IMR-90 (cell line): Measurements from ENCODE around the gene POLR1B. TPM values are rescaled to one million over a fixed set of nuclear protein-coding genes. Genes with fewer than 3 reads are reported as not detected.

Source experiments
- ATAC-seq: fragments of 200-7000 bp; cut with Tn5 transposase; 2 replicates; pipeline ENCODE4 v1.9.1; 2020; ENCODE audit warnings: low read depth, mild to moderate bottlenecking, moderate library complexity
- BruUV-seq: library from RNA; stranded (reverse); fragments of 400-500 nt; replicated peaks from 2 replicates; lab custom pipeline; 2021; lab: Mats Ljungman, UMichigan
- CTCF ChIA-PET: fragments of 300-600 bp; formaldehyde crosslinking; extraction: SDS; loops from one replicate; lab custom pipeline; 2021; ENCODE audit warnings: antibody characterized with exemption; lab: Yijun Ruan, JAX
- POLR2A ChIA-PET: fragments of 300-600 bp; sonication (Branson Sonifier 250); formaldehyde crosslinking; loops from one replicate; lab custom pipeline; 2022; ENCODE audit warnings: antibody characterized with exemption; ENCODE audit not compliant: unreplicated experiment; lab: Charles Lee
- DNase-seq: peaks from one replicate; pipeline ENCODE4 v3.0.0; 2013
- H2AFZ ChIP-seq: replicated peaks from 2 replicates; pipeline ENCODE3; 2013; ENCODE audit warnings: low read length, mild to moderate bottlenecking; ENCODE audit not compliant: poor library complexity
- H2AK5ac ChIP-seq: 2 replicates; pipeline ENCODE4 v1.6.1; 2013; ENCODE audit warnings: low read depth, low read length, inconsistent platforms
- H2AK9ac ChIP-seq: replicated peaks from 2 replicates; pipeline ENCODE3; 2013; ENCODE audit warnings: mild to moderate bottlenecking, low read depth, low read length, moderate library complexity; ENCODE audit not compliant: poor library complexity
- H2BK120ac ChIP-seq: 2 replicates; pipeline ENCODE4 v1.6.1; 2013; ENCODE audit warnings: low read depth, low read length, inconsistent platforms
- H2BK15ac ChIP-seq: 3 replicates; pipeline ENCODE4 v1.6.1; 2013; ENCODE audit warnings: low read depth, low read length, inconsistent platforms
- H2BK20ac ChIP-seq: 2 replicates; pipeline ENCODE4 v1.6.1; 2013; ENCODE audit warnings: low read depth, mild to moderate bottlenecking, inconsistent platforms, low read length, moderate library complexity
- H2BK5ac ChIP-seq: 2 replicates; pipeline ENCODE4 v1.6.1; 2013; ENCODE audit warnings: mild to moderate bottlenecking, low read depth, low read length, inconsistent platforms; ENCODE audit not compliant: poor library complexity, severe bottlenecking
- H3K14ac ChIP-seq: replicated peaks from 2 replicates; pipeline ENCODE4 v1.6.1; 2013; ENCODE audit warnings: low read depth, low read length, inconsistent platforms
- H3K18ac ChIP-seq: 2 replicates; pipeline ENCODE4 v1.6.1; 2013; ENCODE audit warnings: low read depth, low read length, control low read depth
- H3K23ac ChIP-seq: 2 replicates; pipeline ENCODE4 v1.6.1; 2013; ENCODE audit warnings: low read depth, low read length, inconsistent platforms
- H3K27ac ChIP-seq: 2 replicates; pipeline ENCODE4 v1.5.1; 2013; ENCODE audit warnings: mild to moderate bottlenecking, control low read depth, low read length; ENCODE audit not compliant: insufficient read depth
- H3K27me3 ChIP-seq: 2 replicates; pipeline ENCODE4 v1.6.1; 2013; ENCODE audit warnings: low read length; ENCODE audit not compliant: control insufficient read depth, insufficient read depth
- H3K36me3 ChIP-seq: 2 replicates; pipeline ENCODE4 v1.6.1; 2013; ENCODE audit warnings: low read length, mixed read lengths; ENCODE audit not compliant: control insufficient read depth, insufficient read depth
- H3K4ac ChIP-seq: 2 replicates; pipeline ENCODE4 v1.6.1; 2013; ENCODE audit warnings: low read depth, low read length, inconsistent platforms
- H3K4me1 ChIP-seq: 2 replicates; pipeline ENCODE4 v1.6.1; 2013; ENCODE audit warnings: low read length, mixed read lengths; ENCODE audit not compliant: control insufficient read depth, insufficient read depth
- H3K4me2 ChIP-seq: 2 replicates; pipeline ENCODE4 v1.6.1; 2013; ENCODE audit warnings: low read depth, mild to moderate bottlenecking, control low read depth, low read length, moderate library complexity
- H3K4me3 ChIP-seq: 2 replicates; pipeline ENCODE4 v1.5.1; 2013; ENCODE audit warnings: low read depth, mild to moderate bottlenecking, control low read depth, low read length, moderate library complexity; ENCODE audit not compliant: insufficient read depth
- H3K56ac ChIP-seq: 2 replicates; pipeline ENCODE4 v1.6.1; 2013; ENCODE audit warnings: low read length, inconsistent platforms; ENCODE audit not compliant: insufficient read depth; ENCODE audit errors: extremely low read depth
- H3K79me1 ChIP-seq, 2 experiments: 2 replicates each; pipeline ENCODE4 v1.6.1; 2013; ENCODE audit warnings: low read length in 2 of 2, inconsistent platforms in 1 of 2, low read depth in 1 of 2
- H3K9ac ChIP-seq: 2 replicates; pipeline ENCODE4 v1.6.1; 2013; ENCODE audit warnings: low read depth, low read length, control low read depth
- H3K9me1 ChIP-seq: 2 replicates; pipeline ENCODE4 v1.6.1; 2013; ENCODE audit warnings: low read length, inconsistent platforms; ENCODE audit not compliant: insufficient read depth
- H3K9me3 ChIP-seq: 2 replicates; pipeline ENCODE4 v1.6.1; 2013; ENCODE audit warnings: low read length; ENCODE audit not compliant: control insufficient read depth, insufficient read depth
- H4K20me1 ChIP-seq: 2 replicates; pipeline ENCODE4 v1.6.1; 2013; ENCODE audit warnings: low read length, inconsistent platforms; ENCODE audit not compliant: insufficient read depth
- H4K5ac ChIP-seq: 2 replicates; pipeline ENCODE4 v1.6.1; 2013; ENCODE audit warnings: mild to moderate bottlenecking, low read depth, low read length, control low read depth
- H4K8ac ChIP-seq, 2 experiments: 2 replicates each; pipeline ENCODE4 v1.6.1; 2013; ENCODE audit warnings: low read depth in 2 of 2, low read length in 2 of 2, control low read depth in 1 of 2, inconsistent platforms in 1 of 2
- H4K91ac ChIP-seq: 2 replicates; pipeline ENCODE4 v1.6.1; 2013; ENCODE audit warnings: low read depth, low read length, inconsistent platforms; ENCODE audit not compliant: insufficient read depth
- BHLHE40 ChIP-seq: fragments of 150-350 bp; IDR thresholded peaks from 2 replicates; pipeline ENCODE4 v1.6.1; 2016; ENCODE audit warnings: mild to moderate bottlenecking, low read depth, low read length
- CEBPB ChIP-seq: IDR thresholded peaks from 2 replicates; pipeline ENCODE4 v1.6.1; 2012; ENCODE audit warnings: low read depth, low read length, improper control_type of control experiment
- CHD1 ChIP-seq: IDR thresholded peaks from 2 replicates; pipeline ENCODE4 v1.6.1; 2012; ENCODE audit warnings: low read depth, low read length, improper control_type of control experiment
- CTCF ChIP-seq: conservative IDR thresholded peaks from 2 replicates; pipeline ENCODE4 v1.5.1; 2012; ENCODE audit warnings: mild to moderate bottlenecking, low read depth, low read length, improper control_type of control experiment
- ELK1 ChIP-seq: fragments of 150-350 bp; IDR thresholded peaks from 2 replicates; pipeline ENCODE4 v1.6.1; 2016; ENCODE audit warnings: low read depth, mild to moderate bottlenecking, low read length, moderate library complexity, borderline replicate concordance
- MAFK ChIP-seq: IDR thresholded peaks from 2 replicates; pipeline ENCODE4 v1.6.1; 2012; ENCODE audit warnings: low read depth, low read length, improper control_type of control experiment
- MAZ ChIP-seq: IDR thresholded peaks from 2 replicates; pipeline ENCODE4 v1.6.1; 2012; ENCODE audit warnings: low read depth, mild to moderate bottlenecking, low read length, improper control_type of control experiment, moderate library complexity, borderline replicate concordance
- MXI1 ChIP-seq: IDR thresholded peaks from 2 replicates; pipeline ENCODE4 v1.6.1; 2012; ENCODE audit warnings: low read depth, mild to moderate bottlenecking, low read length, moderate library complexity, borderline replicate concordance
- NFE2L2 ChIP-seq: fragments of 150-350 bp; IDR thresholded peaks from 2 replicates; pipeline ENCODE4 v1.6.1; 2016; ENCODE audit warnings: low read depth, mild to moderate bottlenecking, low read length
- POLR2A ChIP-seq: IDR thresholded peaks from 2 replicates; pipeline ENCODE4 v1.6.1; 2012; ENCODE audit warnings: mild to moderate bottlenecking, low read depth, low read length
- RAD21 ChIP-seq: IDR thresholded peaks from 2 replicates; pipeline ENCODE4 v1.6.1; 2012; ENCODE audit warnings: low read length, improper control_type of control experiment
- RCOR1 ChIP-seq: IDR thresholded peaks from 2 replicates; pipeline ENCODE4 v1.6.1; 2012; ENCODE audit warnings: mild to moderate bottlenecking, low read length, improper control_type of control experiment; ENCODE audit not compliant: insufficient replicate concordance
- RFX5 ChIP-seq: IDR thresholded peaks from 2 replicates; pipeline ENCODE4 v1.8.0; 2012; ENCODE audit warnings: low read depth, mild to moderate bottlenecking, low read length, moderate library complexity
- SMC3 ChIP-seq: fragments of 150-350 bp; IDR thresholded peaks from 2 replicates; pipeline ENCODE4 v1.6.1; 2016; ENCODE audit warnings: low read depth, mild to moderate bottlenecking, antibody characterized with exemption, low read length, moderate library complexity
- USF2 ChIP-seq: fragments of 150-350 bp; IDR thresholded peaks from 2 replicates; pipeline ENCODE4 v1.6.1; 2017; ENCODE audit warnings: mild to moderate bottlenecking, antibody characterized with exemption, low read length, low read depth
- WGBS, 2 experiments: methylation state at CpG; one replicate each; pipeline versions ENCODE4 v1.1.5 to v1.1.7; 2013; ENCODE audit warnings: missing lambda C conversion rate in 2 of 2; ENCODE audit not compliant: insufficient read length in 1 of 2; ENCODE audit errors: extremely low coverage in 2 of 2; 5-methylcytosine and 5-hydroxymethylcytosine counted together
- dilution Hi-C: fragments of 300-500 bp; cut with HindIII; formaldehyde crosslinking; loops from one replicate; pipeline ENCODE4 v1.14.3; 2018; ENCODE audit warnings: low sequenced_read_pairs; ENCODE audit not compliant: unreplicated experiment
- in situ Hi-C: fragments of 300-500 bp; cut with MboI; formaldehyde crosslinking; loops from 3 replicates; pipeline ENCODE4 v1.14.3; 2019; ENCODE audit warnings: low sequenced_read_pairs, inconsistent platforms, mixed read lengths
- intact Hi-C: fragments of 100-400 bp; cut with micrococcal nuclease; formaldehyde crosslinking; loops from 2 replicates; pipeline ENCODE4 v1.10.0; 2022
- polyA plus RNA-seq, 3 experiments: library from polyadenylated mRNA; depleted of rRNA; stranded (reverse); fragments of >200 nt; gene quantifications; 2 replicates each; pipeline ENCODE4 v1.2.3, GENCODE V29; 2012; ENCODE audit warnings: low replicate concordance in 1 of 3
- total RNA-seq: library from RNA; depleted of rRNA; stranded (reverse); fragments of >200 nt; gene quantifications from 2 replicates; pipeline ENCODE4 v1.2.3, GENCODE V29; 2012

Gene POLR1B
- total and polyA plus RNA-seq, 2 of the 4 experiments (the other 2 are of a cell fraction) = 10.5 to 24.6 TPM

GRCh38 chr2:112591413-112591812 is 49.1 kb downstream of the POLR1B start:
- BruUV-seq = no TSS peak
- Histone ChIP-seq H3K18ac (no peak overlapping the region), H3K23ac (no peak overlapping the region), H3K14ac (no peak overlapping the region), H2AK5ac (no peak overlapping the region), H4K5ac (no peak overlapping the region), H3K9me3 (no peaks in the 10 kb centered on the region), H4K91ac (no peak overlapping the region), H3K4ac (no peak overlapping the region), H3K79me1 (peaks cover 0 to 6% of the 10 kb centered on the region in 2 experiments; a peak in 1 of 4 replicates), H3K4me1 (no peaks in the 10 kb centered on the region), H3K27me3 (no peaks in the 10 kb centered on the region), H4K8ac (no peak overlapping the region), H3K4me2 (no peak overlapping the region), H3K36me3 (peaks cover 7% of the 10 kb centered on the region), H3K9ac (no peak overlapping the region), H2AK9ac (no peak overlapping the region), H2BK20ac (no peak overlapping the region), H3K56ac (no peak overlapping the region), H2AFZ (no peak overlapping the region), H3K4me3 (no peak overlapping the region), H2BK5ac (no peak overlapping the region), H2BK15ac (no peak overlapping the region), H3K27ac (no peak overlapping the region), H2BK120ac (no peak overlapping the region), H4K20me1 (no peaks in the 10 kb centered on the region), H3K9me1 (no peaks in the 10 kb centered on the region)
- ChIA-PET POLR2A (no interaction called here), CTCF (interaction anchor here (1.3 kb wide), 1 partner anchor 9 kb away, joined by 3 read pairs; no protein-coding TSS in a partner anchor)
- TF ChIP-seq BHLHE40 (no peak), ELK1 (no peak), RAD21 (no peak), POLR2A (no peak), RFX5 (no peak), MAZ (no peak), RCOR1 (no peak), SMC3 (no peak), MAFK (no peak), NFE2L2 (no peak), MXI1 (no peak), CEBPB (no peak), USF2 (no peak), CTCF (no peak), CHD1 (no peak)
- dilution Hi-C loops (no loop called here), intact Hi-C loops (no loop called here), in situ Hi-C loops (no loop called here)
- no peak for DNase-seq
- ATAC-seq = no peak
- WGBS, 2 experiments = 87% methylated on average over 3 of the region's 5 CpGs; no CpG with 5 or more reads in 1 of the 2 experiments
